ENCODE results near the gene ATP1A3.

ATP1A3 gene

GRCh38 chr19:41930322-41930722 lies 63.7 kb downstream of the ATP1A3 start:
- DNase-seq (ENCODE audit: low spot score) (no peak), FAIRE-seq (no peak)

- DNase-seq (ENCODE audit: low spot score) (no peak), FAIRE-seq (no peak)
These were observed 64.4 kb downstream of the ATP1A3 start for GRCh38 chr19:41929536-41930071.

GRCh38 chr19:41928754-41929535 lies 65.1 kb downstream of the ATP1A3 start:
- DNase-seq (ENCODE audit: low spot score) (no peak), FAIRE-seq (no peak)

GRCh38 chr19:41928221-41928683 lies 65.8 kb downstream of the ATP1A3 start, which contains the start of gene ERFL:
Gene ERFL (minus strand): TSS chr19:41928449. CDS start chr19:41912919, 15,530 bp downstream.
- FAIRE-seq (no peak), DNase-seq (ENCODE audit: low spot score) (no peak)

GRCh38 chr19:41927497-41928192 lies 66.4 kb downstream of the ATP1A3 start:
- FAIRE-seq = no peak

GRCh38 chr19:41926763-41927496 lies 67.1 kb downstream of the ATP1A3 start:
- DNase-seq (ENCODE audit: low spot score) (no peak), FAIRE-seq (no peak)

More at GRCh38 chr19:41927497-41928192, 66.4 kb downstream of the ATP1A3 start:
- no peak for DNase-seq (ENCODE audit: low spot score)

- DNase-seq (ENCODE audit: low spot score) (no peak), FAIRE-seq (no peak)
These were observed 67.8 kb downstream of the ATP1A3 start for GRCh38 chr19:41926028-41926762.

GRCh38 chr19:41925208-41926003 lies 68.6 kb downstream of the ATP1A3 start:
- no peak for FAIRE-seq
- DNase-seq (ENCODE audit: low spot score) = no peak

GRCh38 chr19:41924151-41925145 lies 69.6 kb downstream of the ATP1A3 start:
- FAIRE-seq (no peak), DNase-seq (ENCODE audit: low spot score) (no peak)

- DNase-seq (ENCODE audit: low spot score) = no peak
- FAIRE-seq = no peak
These were observed 70.8 kb downstream of the ATP1A3 start for GRCh38 chr19:41923045-41923788.

GRCh38 chr19:41922585-41922984 lies 71.4 kb downstream of the ATP1A3 start:
- no peak for DNase-seq (ENCODE audit: low spot score)
- FAIRE-seq = no peak

- no peak for DNase-seq (ENCODE audit: low spot score)
These were observed 72.2 kb downstream of the ATP1A3 start for GRCh38 chr19:41921577-41922576.

GRCh38 chr19:41920882-41921576 lies 73.0 kb downstream of the ATP1A3 start:
- DNase-seq (ENCODE audit: low spot score) = no peak
- FAIRE-seq = no peak

More at GRCh38 chr19:41921577-41922576, 72.2 kb downstream of the ATP1A3 start:
- FAIRE-seq = no peak

- FAIRE-seq (no peak), DNase-seq (ENCODE audit: low spot score) (no peak)
These were observed 73.9 kb downstream of the ATP1A3 start for GRCh38 chr19:41919948-41920712.

- DNase-seq (ENCODE audit: low spot score) = no peak
- FAIRE-seq = no peak
These were observed 75.3 kb downstream of the ATP1A3 start for GRCh38 chr19:41918653-41919244.
